ENCODE data around the gene RPL21. TPM values are rescaled to one million over a fixed set of nuclear protein-coding genes. Genes with fewer than 3 reads are reported as not detected.
"Not testable (repeated sequence)": the region's sequence is repeated elsewhere in the genome, so short reads cannot be mapped to it uniquely, and the experiment has no call there.

RPL21 gene
- total RNA-seq (2014; rRNA removed; shearing (Covaris generic); ENCODE audit: low replicate concordance), result 791 and 923 TPM in 2 replicates

GRCh38 chr13:27251166-27252091 is at the start of gene RPL21:
Gene RPL21 (plus strand): TSS chr13:27251558. CDS start chr13:27253777, 2,219 bp downstream.
- peak; percentile 93 for DNase-seq (ENCODE audit: low read depth)
- in situ Hi-C loops (cut with HindIII; ENCODE audit: low pct_unique_long_range_greater_than_20kb, low sequenced_read_pairs), result no loop called here

GRCh38 chr13:27201661-27202060 is 49.7 kb upstream of the RPL21 start:
- DNase-seq (ENCODE audit: low read depth), result no peak
- in situ Hi-C loops (cut with HindIII; ENCODE audit: low pct_unique_long_range_greater_than_20kb, low sequenced_read_pairs), result no loop called here

- no peak for DNase-seq (ENCODE audit: low read depth)
- in situ Hi-C loops (cut with HindIII; ENCODE audit: low pct_unique_long_range_greater_than_20kb, low sequenced_read_pairs), result no loop called here
These were observed 48.2 kb upstream of the RPL21 start for GRCh38 chr13:27203186-27203585.

GRCh38 chr13:27203854-27204253 is 47.5 kb upstream of the RPL21 start:
- DNase-seq (ENCODE audit: low read depth), result no peak
- in situ Hi-C loops (cut with HindIII; ENCODE audit: low pct_unique_long_range_greater_than_20kb, low sequenced_read_pairs), result no loop called here

- no peak for DNase-seq (ENCODE audit: low read depth)
- in situ Hi-C loops (cut with HindIII; ENCODE audit: low pct_unique_long_range_greater_than_20kb, low sequenced_read_pairs), result no loop called here
These were observed 42.8 kb upstream of the RPL21 start for GRCh38 chr13:27208514-27208913.

GRCh38 chr13:27211271-27211670 is 40.1 kb upstream of the RPL21 start:
- in situ Hi-C loops (cut with HindIII; ENCODE audit: low pct_unique_long_range_greater_than_20kb, low sequenced_read_pairs), result no loop called here
- DNase-seq (ENCODE audit: low read depth), result no peak

- DNase-seq (ENCODE audit: low read depth), result peak; percentile 36
- in situ Hi-C loops (cut with HindIII; ENCODE audit: low pct_unique_long_range_greater_than_20kb, low sequenced_read_pairs), result no loop called here
These were observed 39.5 kb upstream of the RPL21 start for GRCh38 chr13:27211771-27212364.

GRCh38 chr13:27213386-27213785 is 38.0 kb upstream of the RPL21 start:
- in situ Hi-C loops (cut with HindIII; ENCODE audit: low pct_unique_long_range_greater_than_20kb, low sequenced_read_pairs); DNase-seq (ENCODE audit: low read depth): not testable (repeated sequence)

GRCh38 chr13:27217791-27218190 is 33.6 kb upstream of the RPL21 start:
- DNase-seq (ENCODE audit: low read depth); in situ Hi-C loops (cut with HindIII; ENCODE audit: low pct_unique_long_range_greater_than_20kb, low sequenced_read_pairs): not testable (repeated sequence)

GRCh38 chr13:27218861-27219260 is 32.5 kb upstream of the RPL21 start:
- in situ Hi-C loops (cut with HindIII; ENCODE audit: low pct_unique_long_range_greater_than_20kb, low sequenced_read_pairs); DNase-seq (ENCODE audit: low read depth): not testable (repeated sequence)

- no peak for DNase-seq (ENCODE audit: low read depth)
- in situ Hi-C loops (cut with HindIII; ENCODE audit: low pct_unique_long_range_greater_than_20kb, low sequenced_read_pairs), result no loop called here
These were observed 31.7 kb upstream of the RPL21 start for GRCh38 chr13:27219611-27220010.

GRCh38 chr13:27222100-27222499 is 29.3 kb upstream of the RPL21 start:
- in situ Hi-C loops (cut with HindIII; ENCODE audit: low pct_unique_long_range_greater_than_20kb, low sequenced_read_pairs); DNase-seq (ENCODE audit: low read depth): not testable (repeated sequence)

- in situ Hi-C loops (cut with HindIII; ENCODE audit: low pct_unique_long_range_greater_than_20kb, low sequenced_read_pairs), result no loop called here
- no peak for DNase-seq (ENCODE audit: low read depth)
These were observed 24.4 kb upstream of the RPL21 start for GRCh38 chr13:27226991-27227390.

- in situ Hi-C loops (cut with HindIII; ENCODE audit: low pct_unique_long_range_greater_than_20kb, low sequenced_read_pairs), result no loop called here
- DNase-seq (ENCODE audit: low read depth), result no peak
These were observed 23.2 kb upstream of the RPL21 start for GRCh38 chr13:27228131-27228530.

- DNase-seq (ENCODE audit: low read depth), result no peak
- in situ Hi-C loops (cut with HindIII; ENCODE audit: low pct_unique_long_range_greater_than_20kb, low sequenced_read_pairs), result no loop called here
These were observed 21.7 kb upstream of the RPL21 start for GRCh38 chr13:27229642-27230041.

- in situ Hi-C loops (cut with HindIII; ENCODE audit: low pct_unique_long_range_greater_than_20kb, low sequenced_read_pairs), result no loop called here
- no peak for DNase-seq (ENCODE audit: low read depth)
These were observed 17.4 kb upstream of the RPL21 start for GRCh38 chr13:27233964-27234363.

- DNase-seq (ENCODE audit: low read depth), result no peak
- in situ Hi-C loops (cut with HindIII; ENCODE audit: low pct_unique_long_range_greater_than_20kb, low sequenced_read_pairs), result no loop called here
These were observed 14.9 kb upstream of the RPL21 start for GRCh38 chr13:27236478-27236877.

- in situ Hi-C loops (cut with HindIII; ENCODE audit: low pct_unique_long_range_greater_than_20kb, low sequenced_read_pairs), result no loop called here
- DNase-seq (ENCODE audit: low read depth), result no peak
These were observed 8.7 kb upstream of the RPL21 start for GRCh38 chr13:27242702-27243101.

- in situ Hi-C loops (cut with HindIII; ENCODE audit: low pct_unique_long_range_greater_than_20kb, low sequenced_read_pairs), result no loop called here
- DNase-seq (ENCODE audit: low read depth), result no peak
These were observed 5.7 kb upstream of the RPL21 start for GRCh38 chr13:27245610-27246009.

GRCh38 chr13:27250833-27251165 is 559 bp upstream of the RPL21 start:
- in situ Hi-C loops (cut with HindIII; ENCODE audit: low pct_unique_long_range_greater_than_20kb, low sequenced_read_pairs), result no loop called here

More at GRCh38 chr13:27250833-27251165, 559 bp upstream of the RPL21 start:
- no peak for DNase-seq (ENCODE audit: low read depth)
